Keratinocyte (primary cell): ENCODE data around the gene FN3K. TPM values are rescaled to one million over a fixed set of nuclear protein-coding genes. Genes with fewer than 3 reads are reported as not detected.

Experiments
- DNase-seq: peaks from one replicate; pipeline ENCODE4 v3.0.0-alpha.2; 2011; ENCODE audit warnings: low read depth, missing footprints, low spot score
- FAIRE-seq: peaks from 2 replicates; lab custom pipeline; 2011; peaks lifted over from hg19 to GRCh38; lab: Jason Lieb, UNC
- H2AFZ ChIP-seq: 2 replicates; pipeline ENCODE4 v1.6.0; 2012; ENCODE audit warnings: low read length, control low read depth, inconsistent platforms; ENCODE audit not compliant: control insufficient read depth
- H3K27ac ChIP-seq: 2 replicates; pipeline ENCODE4 v1.5.1; 2011; ENCODE audit warnings: low read length; ENCODE audit not compliant: control insufficient read depth, insufficient read depth
- H3K27me3 ChIP-seq: 3 replicates; pipeline ENCODE4 v1.6.0; 2011; ENCODE audit warnings: low read length; ENCODE audit not compliant: control insufficient read depth, insufficient read depth; ENCODE audit errors: extremely low read depth
- H3K36me3 ChIP-seq, 2 experiments: 2 replicates in 1 of 2; 3 replicates in 1 of 2; pipeline ENCODE4 v1.5.1; 2011; ENCODE audit warnings: low read length in 2 of 2, mild to moderate bottlenecking in 1 of 2; ENCODE audit not compliant: control insufficient read depth in 2 of 2, insufficient read depth in 2 of 2; ENCODE audit errors: extremely low read depth in 1 of 2
- H3K4me1 ChIP-seq: 3 replicates; pipeline ENCODE4 v1.5.1; 2011; ENCODE audit warnings: low read length; ENCODE audit not compliant: control insufficient read depth, insufficient read depth; ENCODE audit errors: extremely low read depth
- H3K4me2 ChIP-seq: 3 replicates; pipeline ENCODE4 v1.6.0; 2011; ENCODE audit warnings: low read depth, low read length; ENCODE audit not compliant: control insufficient read depth, insufficient read depth; ENCODE audit errors: extremely low read depth
- H3K4me3 ChIP-seq, 3 experiments: fragments of 200-600 bp in 1 of 3; sonication (generic) in 1 of 3; 2 replicates in 2 of 3; 3 replicates in 1 of 3; pipeline ENCODE4 v1.5.1; 2011 to 2016; ENCODE audit warnings: low read length in 3 of 3, mild to moderate bottlenecking in 3 of 3, control low read depth in 2 of 3, inconsistent platforms in 1 of 3, low read depth in 1 of 3, mixed read lengths in 1 of 3, mixed run types in 1 of 3, moderate library complexity in 1 of 3; ENCODE audit not compliant: control insufficient read depth in 2 of 3, insufficient read depth in 2 of 3; ENCODE audit errors: extremely low read depth in 1 of 3
- H3K79me2 ChIP-seq: 2 replicates; pipeline ENCODE4 v1.6.0; 2012; ENCODE audit warnings: low read length; ENCODE audit not compliant: control insufficient read depth, insufficient read depth
- H3K9ac ChIP-seq: 3 replicates; pipeline ENCODE4 v1.6.0; 2011; ENCODE audit warnings: low read length; ENCODE audit not compliant: control insufficient read depth, insufficient read depth; ENCODE audit errors: extremely low read depth
- H3K9me1 ChIP-seq: 3 replicates; pipeline ENCODE4 v1.6.0; 2011; ENCODE audit warnings: low read length; ENCODE audit not compliant: control insufficient read depth, insufficient read depth; ENCODE audit errors: extremely low read depth
- H3K9me3 ChIP-seq: 2 replicates; pipeline ENCODE4 v1.5.1; 2012; ENCODE audit warnings: low read depth, low read length; ENCODE audit not compliant: control insufficient read depth
- H4K20me1 ChIP-seq: 3 replicates; pipeline ENCODE4 v1.6.0; 2011; ENCODE audit warnings: low read length; ENCODE audit not compliant: control insufficient read depth, insufficient read depth; ENCODE audit errors: extremely low read depth
- CTCF ChIP-seq, 3 experiments: IDR thresholded peaks in 1 of 3; conservative IDR thresholded peaks in 1 of 3; optimal IDR thresholded peaks in 1 of 3; 2 replicates in 2 of 3; 3 replicates in 1 of 3; pipeline versions ENCODE3 to v1.5.1; 2011; ENCODE audit warnings: low read length in 3 of 3, mild to moderate bottlenecking in 3 of 3, moderate library complexity in 2 of 3, control low read depth in 1 of 3, inconsistent platforms in 1 of 3; ENCODE audit not compliant: insufficient read depth in 2 of 3; ENCODE audit errors: extremely low read depth in 1 of 3
- EZH2 ChIP-seq: IDR thresholded peaks from one replicate; pipeline ENCODE4 v1.6.1; 2012; ENCODE audit warnings: inconsistent platforms, mild to moderate bottlenecking, low read length, moderate library complexity
- dilution Hi-C: fragments of 300-500 bp; cut with MboI; formaldehyde crosslinking; loops from one replicate; pipeline ENCODE4 v1.7.0; 2020; ENCODE audit warnings: low sequenced_read_pairs; ENCODE audit not compliant: extremely low pct_ligation_motif_present
- polyA plus RNA-seq, 5 experiments: library from polyadenylated mRNA; depleted of rRNA in 3 of 5; stranded (reverse) in 3 of 5; stranded (forward) in 1 of 5; unstranded in 1 of 5; fragments of >200 nt; gene quantifications; 1 replicate in 1 of 5; 2 replicates in 3 of 5; 3 replicates in 1 of 5; pipeline versions ENCODE4 v1.2.1 to v1.2.3, GENCODE V29; 2011 to 2012; ENCODE audit warnings: missing spikeins in 2 of 5, low read depth in 1 of 5, low replicate concordance in 1 of 5

Gene FN3K
- polyA plus RNA-seq, 1 donor (not counting 4 experiments of a cell fraction or from before 2014, with no cell fraction given), result 0.10 TPM

GRCh38 chr17:82791532-82791931, 56.1 kb downstream of the FN3K start:
- DNase-seq, result no peak
- Histone ChIP-seq H3K27me3 (no peaks in the 10 kb centered on the region), H3K27ac (no peak overlapping the region), H3K9me1 (peaks cover 3% of the 10 kb centered on the region), H3K4me1 (peaks cover 16% of the 10 kb centered on the region), H3K9ac (no peak overlapping the region), H2AFZ (no peak overlapping the region), H3K4me2 (no peak overlapping the region), H3K79me2 (peaks cover 48% of the 10 kb centered on the region), H3K4me3 (no peak overlapping the region), H4K20me1 (peaks cover 17% of the 10 kb centered on the region), H3K9me3 (no peaks in the 10 kb centered on the region), H3K36me3 (peaks cover 10 to 12% of the 10 kb centered on the region in 2 experiments)
- FAIRE-seq, result no peak
- no peak for TF ChIP-seq EZH2
- TF ChIP-seq CTCF (optimal IDR thresholded peaks at IDR 0.05 in 1 of 3, IDR thresholded peaks at IDR 0.05 in 1 of 3, conservative IDR thresholded peaks at IDR 0.05 in 1 of 3; ENCODE audit: extremely low read depth in 1 of 3, insufficient read depth in 2 of 3, low read length in 3 of 3), result no peak
- dilution Hi-C loops, result no loop called here

GRCh38 chr17:82793974-82794630, 58.7 kb downstream of the FN3K start:
- no peaks in the 10 kb centered on the region for H3K27me3 ChIP-seq
- H3K9me1 ChIP-seq, result no peaks in the 10 kb centered on the region
- H4K20me1 ChIP-seq, result peaks cover 8% of the 10 kb centered on the region
- no peaks in the 10 kb centered on the region for H3K9me3 ChIP-seq
- dilution Hi-C loops, result no loop called here
- H3K79me2 ChIP-seq, result peaks cover 40% of the 10 kb centered on the region
- FAIRE-seq (no peak), DNase-seq (no peak)
- no peak overlapping the region for H3K4me2 ChIP-seq
- no peak overlapping the region for H3K4me3 ChIP-seq
- no peak overlapping the region for H2AFZ ChIP-seq
- no peak overlapping the region for H3K27ac ChIP-seq
- H3K36me3 ChIP-seq, result peaks cover 8 to 12% of the 10 kb centered on the region in 2 experiments
- no peak for TF ChIP-seq CTCF (optimal IDR thresholded peaks at IDR 0.05 in 1 of 3, IDR thresholded peaks at IDR 0.05 in 1 of 3, conservative IDR thresholded peaks at IDR 0.05 in 1 of 3; ENCODE audit: extremely low read depth in 1 of 3, insufficient read depth in 2 of 3, low read length in 3 of 3)
- TF ChIP-seq EZH2, result no peak
- no peak overlapping the region for H3K9ac ChIP-seq
- no peaks in the 10 kb centered on the region for H3K4me1 ChIP-seq
